ENCODE measurements around the gene SLC25A47.

DNA sequence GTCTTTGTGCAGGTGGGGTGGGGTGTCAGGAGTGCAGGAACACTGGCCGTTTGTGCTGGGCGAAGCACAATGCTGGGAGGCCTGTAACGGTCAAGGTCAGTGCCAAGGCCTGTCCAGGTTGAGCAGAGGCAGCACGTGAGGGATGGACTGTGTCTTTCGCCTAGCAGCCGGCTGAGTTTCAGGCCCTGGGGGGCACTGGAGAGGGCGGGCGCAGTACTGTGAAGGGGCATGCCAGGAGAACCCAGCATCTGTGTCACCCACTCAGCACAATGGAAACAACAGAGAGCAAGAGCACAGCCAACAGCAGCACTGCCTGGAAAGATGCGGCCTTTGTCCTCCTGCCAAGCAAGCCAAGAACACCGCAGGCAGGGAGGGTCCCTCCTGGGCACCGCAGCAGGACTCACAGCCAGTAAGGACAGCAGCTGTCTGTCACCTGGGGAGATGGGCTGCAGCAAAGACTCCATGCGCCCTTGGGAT lies 25.2 kb downstream of the SLC25A47 start:
- TF ChIP-seq EP300 (IDR thresholded peaks at IDR 0.05), result no peak
- no peak for TF ChIP-seq POLR2AphosphoS5 (IDR thresholded peaks at IDR 0.05)
- TF ChIP-seq POLR2A (IDR thresholded peaks at IDR 0.05), result no peak

All from stomach (tissue), 4 donors.